ENCODE measurements around the gene CCSER1.

- TF ChIP-seq CTCF (conservative IDR thresholded peaks at IDR 0.05), result no peak
- no peak for TF ChIP-seq EZH2 (IDR thresholded peaks at IDR 0.05; ENCODE audit: low read depth)
Observed at GRCh38 chr4:90442619-90443018, 315.4 kb downstream of the CCSER1 start.

All from PC-9 (cell line).